Activated T-helper 1 cell treated with Interleukin-2 at 50 U/mL for 16 hours (primary cell): ENCODE measurements around the gene OGFOD3.
"Not testable (repeated sequence)": the region's sequence is repeated elsewhere in the genome, so short reads cannot be mapped to it uniquely, and the experiment has no call there.

ENCODE experiments used
- DNase-seq: peaks from one replicate; pipeline ENCODE4 v3.0.0-alpha.2; 2020; ENCODE audit warnings: low read depth

OGFOD3 gene

DNA sequence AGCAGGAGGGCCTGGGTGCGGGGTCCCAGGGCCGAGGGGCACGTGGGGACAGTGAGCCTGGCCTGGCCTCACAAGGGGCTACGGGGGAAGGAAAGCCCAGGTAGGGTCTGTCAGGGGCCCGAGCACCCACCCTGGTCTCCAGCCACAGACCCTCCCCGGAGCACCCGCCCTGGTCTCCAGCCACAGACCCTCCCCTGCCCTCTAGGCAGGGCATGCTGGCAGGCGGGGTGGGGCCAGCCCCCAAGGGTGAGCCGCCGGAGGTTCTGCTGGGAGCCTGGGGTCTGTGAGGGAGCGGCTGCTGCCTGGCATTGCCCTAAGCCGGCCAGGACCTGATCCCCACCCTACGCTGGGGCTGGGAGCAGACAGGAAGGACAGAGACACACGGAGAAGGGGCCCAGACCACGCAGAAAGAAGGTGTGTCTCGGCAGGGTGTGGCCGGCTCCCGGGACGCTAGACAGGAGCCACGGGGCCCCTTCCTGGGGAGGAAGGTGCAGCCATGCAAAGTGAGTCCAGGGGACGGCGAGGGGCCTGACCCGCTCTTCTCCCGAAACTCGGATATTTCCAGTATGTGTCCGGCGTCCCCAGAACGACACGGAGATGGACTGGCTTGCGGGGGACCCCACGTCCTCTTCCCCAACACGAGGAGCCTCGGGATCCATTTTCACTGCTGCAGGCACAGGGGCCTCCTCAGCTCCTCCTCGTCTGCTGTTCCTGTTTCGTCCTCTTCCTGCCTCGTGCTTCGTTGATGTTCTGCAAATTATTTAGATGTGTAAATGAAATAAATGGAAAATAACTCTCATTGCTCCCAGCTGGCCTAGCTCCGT lies 31.3 kb downstream of the OGFOD3 start:
- DNase-seq, result no peak

DNA sequence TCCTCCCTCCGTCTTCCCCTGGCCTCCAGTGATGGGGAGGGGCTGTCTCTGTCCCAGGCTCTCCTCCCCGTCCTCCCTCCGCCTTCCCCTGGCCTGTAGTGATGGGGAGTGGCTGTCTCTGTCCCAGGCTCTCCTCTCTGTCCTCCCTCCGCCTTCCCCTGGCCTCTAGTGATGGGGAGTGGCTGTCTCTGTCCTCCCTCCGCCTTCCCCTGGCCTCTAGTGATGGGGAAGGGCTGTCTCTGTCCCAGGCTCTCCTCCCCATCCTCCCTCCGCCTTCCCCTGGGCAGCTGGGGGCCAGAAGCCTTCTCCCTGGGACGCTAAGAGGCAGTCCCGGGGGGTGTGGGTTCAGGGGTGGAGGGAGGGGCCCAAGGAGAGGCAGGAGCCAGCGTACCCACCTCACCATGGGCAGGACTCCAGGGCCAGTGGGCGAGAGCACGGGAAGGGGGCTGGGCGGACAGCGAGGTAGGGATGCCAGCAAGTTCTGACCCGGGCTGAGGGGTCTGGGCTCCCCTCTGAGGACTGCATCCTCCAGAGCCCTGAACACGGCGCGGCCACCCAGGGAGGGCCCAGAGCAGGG lies 32.0 kb downstream of the OGFOD3 start:
- no peak for DNase-seq

DNA sequence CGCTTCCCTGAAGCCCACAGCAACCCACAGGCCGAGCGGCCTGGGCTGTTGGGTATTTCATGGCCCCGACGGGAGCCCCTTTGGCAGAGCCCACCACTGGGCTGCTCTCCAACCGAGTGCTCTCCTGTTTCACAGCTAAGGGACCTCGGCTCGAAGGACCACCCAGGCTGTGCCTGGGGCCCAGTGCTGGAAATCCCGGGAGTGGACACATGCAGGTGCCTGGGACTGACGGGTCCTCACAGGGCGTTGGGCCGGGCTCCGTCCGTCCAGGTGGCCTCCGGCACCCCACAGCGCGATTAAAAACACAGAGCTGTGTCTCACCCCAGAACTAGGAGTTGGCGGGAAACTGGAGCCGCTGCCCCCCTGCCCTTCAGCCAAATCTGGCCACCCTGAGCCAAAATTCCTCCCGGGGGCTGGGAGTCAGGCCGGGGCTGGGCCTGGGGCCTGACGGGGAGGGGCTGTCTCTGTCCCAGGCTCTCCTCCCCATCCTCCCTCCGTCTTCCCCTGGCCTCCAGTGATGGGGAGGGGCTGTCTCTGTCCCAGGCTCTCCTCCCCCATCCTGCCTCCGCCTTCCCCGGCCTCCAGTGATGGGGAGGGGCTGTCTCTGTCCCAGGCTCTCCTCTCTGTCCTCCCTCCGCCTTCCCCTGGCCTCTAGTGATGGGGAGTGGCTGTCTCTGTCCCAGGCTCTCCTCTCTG lies 32.7 kb downstream of the OGFOD3 start:
- no peak for DNase-seq

DNA sequence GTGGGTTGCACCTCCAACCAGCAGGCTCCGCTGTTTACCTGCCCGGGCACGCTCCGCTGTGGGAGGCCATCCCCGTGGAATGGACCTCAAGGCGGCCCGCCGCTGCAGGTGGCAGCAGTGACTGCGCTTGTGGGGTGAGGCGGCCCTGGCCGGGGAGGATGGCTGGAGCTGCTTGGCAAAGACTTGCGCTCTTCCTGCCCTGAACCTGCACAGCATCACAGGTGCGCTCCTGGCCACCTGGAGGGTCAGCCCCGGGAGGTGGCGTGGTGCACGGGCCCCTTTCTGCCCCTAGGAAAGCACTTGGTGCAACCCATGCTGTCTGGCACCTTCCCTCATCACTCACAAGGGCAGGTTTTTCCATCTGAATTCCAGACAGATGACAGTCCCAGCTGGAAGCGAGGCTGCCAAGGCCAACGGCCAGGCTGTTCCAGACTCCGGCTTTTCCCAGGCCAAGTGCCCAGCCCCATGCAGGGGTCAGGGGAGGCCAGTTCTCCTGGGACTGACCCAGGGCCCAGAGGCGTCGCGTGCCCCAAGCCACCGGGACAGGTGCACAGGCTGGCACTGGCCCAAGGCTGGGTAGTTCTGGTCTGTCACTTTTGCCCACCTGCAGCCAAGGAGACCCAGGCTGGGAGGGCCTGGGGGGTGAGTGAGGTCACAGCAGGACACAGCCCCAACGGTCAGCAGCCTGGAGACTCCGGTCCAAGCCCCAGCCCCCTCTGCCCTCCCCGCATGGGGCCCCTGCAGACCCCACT lies 33.5 kb downstream of the OGFOD3 start:
- DNase-seq, result no peak

DNA sequence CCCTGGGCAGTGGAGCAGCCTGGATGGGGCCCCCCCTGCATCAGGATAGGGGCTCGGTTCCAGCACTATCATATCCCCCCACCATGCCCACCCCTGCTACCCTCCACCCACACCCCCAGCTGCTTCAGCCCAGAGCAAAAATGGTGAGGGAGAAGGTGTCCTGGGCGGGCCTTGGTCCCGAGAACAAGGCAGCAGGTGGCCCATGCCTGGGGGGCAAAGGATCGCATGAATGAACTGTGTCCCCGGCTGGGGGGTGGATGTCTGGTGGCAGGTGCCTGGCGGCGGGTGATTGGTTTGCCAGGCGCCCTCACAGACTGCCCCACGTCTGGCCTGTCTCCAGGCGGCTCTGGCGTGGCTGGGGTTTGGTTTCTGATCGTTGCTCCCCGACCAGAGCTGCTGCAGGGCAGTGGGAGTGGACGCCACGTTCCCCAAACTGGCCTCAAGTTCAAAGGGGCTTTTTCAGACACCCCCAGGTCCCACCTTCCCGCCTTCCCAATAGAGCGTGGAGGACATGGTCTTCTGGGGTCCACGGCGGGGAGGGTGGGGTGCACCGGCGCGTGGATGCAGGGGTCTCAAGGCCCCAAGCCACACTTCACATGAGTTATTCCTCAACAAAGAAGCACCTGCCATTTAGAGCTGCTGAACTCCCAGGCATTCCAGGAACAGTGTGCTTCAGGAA lies 34.2 kb downstream of the OGFOD3 start:
- no peak for DNase-seq

DNA sequence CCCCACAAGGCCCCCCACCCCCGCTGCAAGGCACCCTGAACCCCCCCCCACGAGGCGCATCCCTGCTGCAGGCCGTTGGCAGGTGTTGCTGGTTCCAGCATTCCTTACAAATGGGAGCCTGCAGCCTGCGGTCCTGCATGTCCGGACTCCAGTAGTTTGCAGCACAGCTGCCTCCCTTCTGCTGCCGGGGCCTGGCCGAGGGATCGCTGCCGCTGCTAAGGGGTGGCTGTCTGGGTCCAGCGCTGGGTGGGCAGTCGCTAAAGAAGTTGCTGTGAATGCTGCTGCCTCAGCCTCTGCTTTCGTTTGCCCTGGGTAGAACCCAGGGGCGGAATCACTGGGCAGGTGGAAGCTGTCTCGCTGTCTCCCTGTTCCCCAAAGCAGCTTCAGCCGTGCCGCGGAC lies 35.0 kb downstream of the OGFOD3 start:
- DNase-seq, result no peak

DNA sequence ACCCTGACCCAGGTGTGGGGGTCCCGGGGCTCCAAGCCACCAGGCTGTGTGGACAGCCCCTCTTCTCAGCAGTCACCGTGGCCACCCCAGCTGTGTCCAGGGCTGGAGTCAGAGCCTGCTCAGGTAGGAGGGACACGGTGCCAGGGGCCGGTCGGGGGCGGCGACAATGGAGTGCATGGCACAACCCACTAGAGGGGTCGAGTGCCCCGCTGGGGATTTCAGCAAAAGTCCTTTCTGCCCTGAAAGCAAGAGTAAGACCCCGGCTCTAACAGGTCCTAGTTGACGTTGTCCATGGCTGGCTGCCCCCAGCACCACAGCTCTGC lies 35.5 kb downstream of the OGFOD3 start:
- no peak for DNase-seq

DNA sequence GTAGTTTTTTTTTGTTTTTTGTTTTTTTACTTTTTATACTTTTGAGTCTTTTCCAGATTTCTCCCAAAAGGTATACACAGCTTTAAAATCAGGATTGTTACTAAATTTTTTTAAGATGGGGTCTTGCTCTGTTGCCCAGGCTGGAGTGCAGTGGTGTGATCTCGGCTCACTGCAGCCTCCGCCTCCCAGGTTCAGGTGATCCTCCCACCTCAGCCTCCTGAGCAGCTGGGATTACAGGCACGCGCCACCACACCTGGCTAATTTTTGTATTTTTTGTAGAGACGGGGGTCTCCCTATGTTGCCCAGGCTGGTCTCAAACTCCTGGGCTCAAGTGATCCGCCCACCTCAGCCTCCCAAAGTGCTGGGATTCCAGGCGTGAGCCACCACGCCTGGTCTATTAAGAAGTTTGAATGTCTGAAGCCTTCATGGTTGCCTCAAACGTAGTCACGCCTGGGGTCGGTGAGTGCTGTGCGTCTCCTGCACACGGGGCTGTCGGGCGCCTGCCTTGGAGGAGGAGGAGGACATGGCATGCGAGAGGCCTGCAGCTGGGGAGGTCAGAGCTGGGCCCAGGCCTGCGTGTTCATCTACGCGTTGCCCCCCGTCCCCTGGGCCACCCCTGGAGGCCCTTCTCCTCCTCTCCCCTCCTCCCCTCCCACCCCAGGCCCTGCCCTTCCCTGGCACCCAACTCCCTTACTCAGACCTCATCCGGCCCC lies 36.0 kb downstream of the OGFOD3 start:
- not testable (repeated sequence) for DNase-seq

DNA sequence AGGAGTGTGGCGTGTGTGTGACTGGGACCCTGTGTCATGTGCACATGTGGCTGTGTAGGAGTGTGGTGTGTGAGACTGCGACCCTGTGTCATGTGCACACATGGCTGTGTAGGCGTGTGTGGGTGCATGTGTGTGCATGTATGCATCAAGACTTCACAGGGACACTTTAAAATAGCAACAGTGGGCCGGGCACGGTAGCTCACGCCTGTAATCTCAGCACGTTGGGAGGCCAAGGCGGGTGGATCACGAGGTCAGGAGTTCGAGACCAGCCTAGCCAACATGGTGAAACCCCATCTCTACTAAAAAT lies 36.7 kb downstream of the OGFOD3 start:
- DNase-seq, result not testable (repeated sequence)

DNA sequence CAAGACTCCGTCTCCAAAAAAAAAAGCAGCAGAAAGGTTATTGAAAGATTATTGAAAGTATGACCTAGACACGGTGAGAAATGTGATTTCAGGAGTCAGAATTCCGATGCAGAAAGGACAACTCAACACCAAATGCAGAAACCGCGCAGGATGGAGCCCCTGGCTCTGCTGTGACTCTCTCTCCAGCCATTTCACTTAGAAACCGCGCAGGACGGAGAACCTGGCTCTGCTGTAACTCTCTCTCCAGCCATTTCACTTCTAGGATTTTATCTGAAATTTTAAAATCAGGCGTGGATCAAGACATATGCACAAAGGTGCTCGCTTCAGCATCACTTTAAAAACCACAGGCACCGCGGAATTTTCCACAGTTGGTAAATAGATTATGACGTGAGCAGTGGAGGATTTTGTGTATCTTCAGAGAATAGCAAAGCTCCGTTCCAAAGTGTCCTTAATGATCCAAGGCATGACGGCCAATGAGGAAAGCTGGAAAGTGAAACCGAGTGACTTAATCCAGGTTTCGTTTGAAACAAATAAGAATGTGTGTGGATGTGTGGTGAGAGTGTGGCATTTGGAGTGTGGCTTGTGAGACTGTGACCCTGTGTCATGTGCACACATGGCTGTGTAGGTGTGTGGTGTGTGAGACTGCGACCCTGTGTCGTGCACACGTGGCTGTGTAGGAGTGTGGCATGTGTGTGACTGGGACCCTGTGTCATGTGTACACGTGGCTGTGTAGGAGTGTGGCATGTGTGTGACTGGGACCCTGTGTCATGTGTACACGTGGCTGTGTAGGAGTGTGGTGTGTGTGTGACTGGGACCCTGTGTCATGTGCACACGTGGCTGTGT lies 37.3 kb downstream of the OGFOD3 start:
- DNase-seq, result no peak

DNA sequence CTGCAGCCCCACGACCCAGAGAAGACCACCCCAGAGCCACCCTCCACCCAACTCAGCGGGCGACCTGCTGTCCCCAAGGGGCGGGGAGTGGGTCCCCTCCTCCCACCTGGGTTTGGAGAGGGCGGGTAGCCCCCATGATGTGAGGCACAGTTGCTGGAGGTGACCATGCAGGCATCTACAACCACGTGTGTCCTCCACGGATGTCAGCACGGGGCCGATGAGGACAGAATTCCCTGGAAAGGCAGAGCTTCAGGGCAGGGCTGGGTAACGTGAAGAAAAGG lies 39.7 kb downstream of the OGFOD3 start:
- no peak for DNase-seq

DNA sequence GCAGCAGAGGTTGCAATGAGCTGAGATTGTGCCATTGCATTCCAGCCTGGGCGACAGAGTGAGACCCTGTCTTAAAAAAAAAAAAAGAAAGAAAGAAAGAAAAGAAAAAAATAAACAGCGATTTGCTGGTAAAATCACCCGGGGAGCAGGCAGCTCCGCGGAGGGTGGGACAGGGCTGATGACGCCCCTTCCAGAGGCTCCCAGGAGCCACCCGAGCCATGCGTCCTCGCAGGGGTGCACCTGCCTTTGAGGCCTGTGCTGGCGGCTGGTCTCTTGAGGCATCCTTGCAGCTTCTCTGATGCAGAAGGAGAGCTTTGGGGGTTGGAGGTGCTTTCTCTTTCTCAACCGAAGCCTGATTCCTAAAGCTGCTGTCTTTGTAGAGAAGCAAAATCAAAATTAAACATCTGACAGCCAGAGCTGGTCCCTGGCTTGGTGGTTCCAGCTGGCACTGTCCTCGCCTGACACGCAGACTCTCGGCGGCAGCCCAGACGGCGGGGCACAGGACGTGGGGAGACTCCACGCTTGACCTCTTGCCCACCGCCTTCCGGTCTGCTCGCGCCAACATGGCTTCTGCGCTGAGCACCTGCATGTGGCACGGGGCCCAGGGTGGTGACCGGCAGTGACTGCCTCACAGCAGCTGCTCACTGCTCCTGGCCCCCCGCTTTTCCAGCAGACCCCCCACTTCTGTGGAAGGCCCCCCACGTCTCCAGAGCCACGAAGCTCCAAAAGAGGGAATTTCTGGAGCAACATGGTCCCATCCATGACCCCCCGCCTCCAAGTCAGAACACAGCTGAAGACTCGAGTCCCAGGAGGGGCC lies 40.3 kb downstream of the OGFOD3 start:
- DNase-seq, result no peak

DNA sequence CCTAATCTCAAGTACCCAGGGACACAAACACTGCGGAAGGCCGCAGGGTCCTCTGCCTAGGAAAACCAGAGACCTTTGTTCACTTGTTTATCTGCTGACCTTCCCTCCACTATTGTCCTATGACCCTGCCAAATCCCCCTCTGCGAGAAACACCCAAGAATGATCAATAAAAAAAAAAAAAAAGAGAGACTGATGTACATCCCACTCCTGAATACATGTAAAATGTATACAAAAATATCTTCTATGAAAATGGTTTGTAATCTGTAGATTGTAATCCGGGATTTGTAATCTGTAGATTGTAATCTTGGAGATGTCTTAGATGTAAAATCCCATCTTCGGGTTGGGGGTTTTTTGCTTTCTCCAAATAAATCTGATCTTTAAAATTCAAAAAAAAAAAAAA lies 41.1 kb downstream of the OGFOD3 start:
- not testable (repeated sequence) for DNase-seq

DNA sequence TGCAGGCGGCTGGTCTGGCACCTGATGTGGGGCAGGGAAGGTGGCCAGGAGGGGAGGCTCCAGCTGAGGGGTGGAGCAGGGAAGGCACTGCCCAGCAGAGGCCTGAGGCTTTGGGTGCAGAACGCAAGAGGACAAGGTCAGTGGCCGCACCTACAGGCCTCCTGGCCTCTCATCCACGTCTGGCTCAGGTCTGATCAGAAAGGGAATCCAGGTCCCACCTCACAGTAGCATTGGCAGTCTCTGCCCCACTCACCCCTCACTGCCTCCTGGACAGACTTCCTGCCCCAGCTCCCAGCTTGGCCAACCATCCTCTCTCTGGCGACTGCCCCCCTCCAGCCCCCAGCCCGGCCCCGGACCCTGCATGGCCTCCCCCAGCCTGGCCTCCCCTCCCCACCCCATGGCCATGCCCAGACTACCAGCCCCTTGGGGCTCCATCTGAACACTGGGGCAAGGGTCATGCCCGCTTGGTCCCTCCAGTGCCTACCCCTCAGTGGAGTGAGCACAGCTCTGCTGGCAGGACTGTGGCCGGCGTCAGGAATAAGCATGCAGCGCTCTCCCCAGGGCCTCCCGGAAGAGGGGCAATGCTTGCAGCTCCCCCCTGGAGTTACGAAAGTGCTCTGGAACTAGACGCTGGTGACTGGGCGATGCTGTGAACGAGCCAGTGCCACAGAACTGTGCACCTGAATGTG lies 42.2 kb downstream of the OGFOD3 start:
- DNase-seq, result no peak

DNA sequence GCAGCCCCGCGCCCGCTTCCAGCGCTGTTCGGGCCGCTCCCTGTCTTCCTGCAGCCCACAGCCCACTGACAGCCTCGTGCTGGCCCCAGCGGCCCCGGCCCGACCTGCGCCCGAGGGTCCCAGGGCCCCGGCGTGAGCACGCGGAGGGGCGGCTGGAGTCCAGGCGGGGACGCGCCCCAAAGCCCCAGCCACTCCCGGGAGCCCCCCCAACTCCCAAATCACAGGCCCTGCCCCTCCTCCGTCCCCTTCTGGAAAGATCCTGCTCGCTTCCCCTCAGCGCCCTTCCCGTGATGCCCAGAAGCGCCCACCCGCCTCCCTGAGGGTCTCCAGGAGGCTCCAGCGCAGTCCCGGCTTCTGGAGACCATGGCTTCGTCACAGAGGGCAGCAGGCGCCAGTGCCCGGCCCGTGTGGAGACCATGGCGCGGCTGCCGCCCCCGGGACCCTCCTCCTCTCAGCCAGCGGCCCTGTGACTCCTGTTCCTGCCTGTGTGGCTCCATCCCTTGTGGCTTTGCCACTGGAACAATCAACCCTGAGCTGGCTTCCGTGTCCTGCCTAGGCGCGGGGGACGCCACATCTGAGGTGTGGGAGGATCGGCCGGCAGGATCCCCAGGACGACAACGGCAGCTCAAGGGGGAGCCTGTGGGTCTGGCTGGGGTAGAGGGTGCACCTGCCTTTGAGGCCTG lies 42.9 kb downstream of the OGFOD3 start:
- no peak for DNase-seq

DNA sequence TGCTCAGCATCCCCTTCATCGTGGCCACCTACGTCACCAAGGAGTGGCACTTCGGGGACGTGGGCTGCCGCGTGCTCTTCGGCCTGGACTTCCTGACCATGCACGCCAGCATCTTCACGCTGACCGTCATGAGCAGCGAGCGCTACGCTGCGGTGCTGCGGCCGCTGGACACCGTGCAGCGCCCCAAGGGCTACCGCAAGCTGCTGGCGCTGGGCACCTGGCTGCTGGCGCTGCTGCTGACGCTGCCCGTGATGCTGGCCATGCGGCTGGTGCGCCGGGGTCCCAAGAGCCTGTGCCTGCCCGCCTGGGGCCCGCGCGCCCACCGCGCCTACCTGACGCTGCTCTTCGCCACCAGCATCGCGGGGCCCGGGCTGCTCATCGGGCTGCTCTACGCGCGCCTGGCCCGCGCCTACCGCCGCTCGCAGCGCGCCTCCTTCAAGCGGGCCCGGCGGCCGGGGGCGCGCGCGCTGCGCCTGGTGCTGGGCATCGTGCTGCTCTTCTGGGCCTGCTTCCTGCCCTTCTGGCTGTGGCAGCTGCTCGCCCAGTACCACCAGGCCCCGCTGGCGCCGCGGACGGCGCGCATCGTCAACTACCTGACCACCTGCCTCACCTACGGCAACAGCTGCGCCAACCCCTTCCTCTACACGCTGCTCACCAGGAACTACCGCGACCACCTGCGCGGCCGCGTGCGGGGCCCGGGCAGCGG lies 43.6 kb downstream of the OGFOD3 start:
- DNase-seq, result no peak

DNA sequence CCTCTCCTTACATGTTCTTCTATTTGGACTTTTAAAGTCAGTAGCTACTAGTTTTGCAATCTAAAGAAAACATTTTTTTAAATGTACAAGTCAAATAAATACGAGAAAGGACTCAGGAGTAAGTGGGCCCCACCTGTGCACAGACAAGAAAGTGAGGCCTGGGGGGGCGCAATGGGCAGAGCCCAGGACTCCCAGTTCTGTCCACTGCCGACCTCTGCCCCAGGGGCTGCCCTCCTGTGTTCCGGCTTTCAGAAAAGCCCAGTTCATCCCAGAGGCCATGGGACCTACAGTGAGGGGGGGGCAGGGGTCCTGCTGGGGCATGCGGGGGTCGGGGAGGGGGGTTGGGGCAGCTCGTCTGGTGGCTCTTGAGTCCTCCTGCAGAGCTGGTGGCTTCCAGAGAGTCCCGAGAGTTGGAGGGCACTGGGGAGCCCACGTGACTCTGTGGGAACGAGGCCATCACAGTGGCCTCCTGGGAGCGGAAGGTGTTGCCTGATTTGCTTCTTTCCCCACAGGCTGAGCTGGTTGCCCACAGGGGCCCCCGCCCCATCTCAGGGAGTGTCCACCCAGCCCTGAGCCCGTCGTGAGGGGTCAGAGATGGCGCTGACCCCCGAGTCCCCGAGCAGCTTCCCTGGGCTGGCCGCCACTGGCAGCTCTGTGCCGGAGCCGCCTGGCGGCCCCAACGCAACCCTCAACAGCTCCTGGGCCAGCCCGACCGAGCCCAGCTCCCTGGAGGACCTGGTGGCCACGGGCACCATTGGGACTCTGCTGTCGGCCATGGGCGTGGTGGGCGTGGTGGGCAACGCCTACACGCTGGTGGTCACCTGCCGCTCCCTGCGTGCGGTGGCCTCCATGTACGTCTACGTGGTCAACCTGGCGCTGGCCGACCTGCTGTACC lies 44.4 kb downstream of the OGFOD3 start:
- no peak for DNase-seq
